MCF 10A (cell line): ENCODE results near the gene CARS1. TPM values are rescaled to one million over a fixed set of nuclear protein-coding genes. Genes with fewer than 3 reads are reported as not detected.

ENCODE experiments used
- BruUV-seq: library from RNA; stranded (reverse); fragments of 400-500 nt; replicated peaks from 2 replicates; lab custom pipeline; 2021; lab: Mats Ljungman, UMichigan
- CTCF ChIA-PET: fragments of 300-600 bp; sonication (Branson Sonifier 250); formaldehyde crosslinking; extraction: SDS; loops from one replicate; lab custom pipeline; 2021; ENCODE audit warnings: antibody characterized with exemption, inconsistent platforms; lab: Yijun Ruan, JAX
- POLR2A ChIA-PET: fragments of 300-600, 350-650 bp; sonication (Branson Sonifier 250); formaldehyde crosslinking; extraction: SDS; loops from one replicate; lab custom pipeline; 2020; ENCODE audit warnings: antibody characterized with exemption, inconsistent platforms; lab: Yijun Ruan, JAX
- DNase-seq: peaks from one replicate; pipeline ENCODE4 v3.0.0-alpha.2; 2018; ENCODE audit not compliant: unreplicated experiment
- H3K27ac Mint-ChIP-seq: one replicate; pipeline ENCODE4 v1.8.0; 2022; ENCODE audit warnings: mild to moderate bottlenecking, low read depth, mixed read lengths; ENCODE audit not compliant: unreplicated experiment
- H3K27me3 Mint-ChIP-seq: one replicate; pipeline ENCODE4 v1.8.0; 2022; ENCODE audit warnings: mixed read lengths; ENCODE audit not compliant: insufficient read depth, unreplicated experiment
- H3K36me3 Mint-ChIP-seq: one replicate; pipeline ENCODE4 v1.8.0; 2022; ENCODE audit warnings: mild to moderate bottlenecking, moderate library complexity, mixed read lengths; ENCODE audit not compliant: insufficient read depth, unreplicated experiment
- H3K4me1 Mint-ChIP-seq: one replicate; pipeline ENCODE4 v1.8.0; 2022; ENCODE audit warnings: mixed read lengths; ENCODE audit not compliant: insufficient read depth, unreplicated experiment
- H3K4me3 Mint-ChIP-seq: one replicate; pipeline ENCODE4 v1.8.0; 2022; ENCODE audit warnings: mild to moderate bottlenecking, moderate library complexity, mixed read lengths; ENCODE audit not compliant: unreplicated experiment
- H3K9me3 Mint-ChIP-seq: one replicate; pipeline ENCODE4 v1.8.0; 2022; ENCODE audit warnings: mixed read lengths; ENCODE audit not compliant: unreplicated experiment
- CTCF ChIP-seq: fragments of 200-600 bp; IDR thresholded peaks from one replicate; pipeline ENCODE4 v1.8.0; 2022; ENCODE audit warnings: antibody characterized with exemption, mild to moderate bottlenecking; ENCODE audit not compliant: unreplicated experiment
- intact Hi-C: fragments of 100-400 bp; cut with micrococcal nuclease; formaldehyde crosslinking; loops from 2 replicates; pipeline ENCODE4 v1.14.1; 2022
- total RNA-seq: library from RNA; stranded (reverse); gene quantifications from 2 replicates; pipeline ENCODE4 v1.2.3, GENCODE V29; 2022

Gene CARS1
- total RNA-seq, 1 experiment from 2014 or later: 150 TPM

- H3K4me1 Mint-ChIP-seq: peaks cover 15% of the 10 kb centered on the region
- intact Hi-C loops: no loop called here
- no peaks in the 10 kb centered on the region for H3K27me3 Mint-ChIP-seq
- ChIA-PET POLR2A (no interaction called here), CTCF (interaction anchor here (0.5 to 0.9 kb wide), 3 partner anchors 50 to 515 kb away, joined by 3 to 4 read pairs (median 4); no protein-coding TSS in a partner anchor)
- no peak overlapping the region for H3K4me3 Mint-ChIP-seq
- DNase-seq: no peak
- H3K9me3 Mint-ChIP-seq: no peaks in the 10 kb centered on the region
- TSS peak; percentile 24 for BruUV-seq
- no peak overlapping the region for H3K27ac Mint-ChIP-seq
- H3K36me3 Mint-ChIP-seq: peaks cover 89% of the 10 kb centered on the region
- no peak for TF ChIP-seq CTCF
Measured at GRCh38 chr11:3099178-3099577, 42.0 kb upstream of the CARS1 start.

DNA sequence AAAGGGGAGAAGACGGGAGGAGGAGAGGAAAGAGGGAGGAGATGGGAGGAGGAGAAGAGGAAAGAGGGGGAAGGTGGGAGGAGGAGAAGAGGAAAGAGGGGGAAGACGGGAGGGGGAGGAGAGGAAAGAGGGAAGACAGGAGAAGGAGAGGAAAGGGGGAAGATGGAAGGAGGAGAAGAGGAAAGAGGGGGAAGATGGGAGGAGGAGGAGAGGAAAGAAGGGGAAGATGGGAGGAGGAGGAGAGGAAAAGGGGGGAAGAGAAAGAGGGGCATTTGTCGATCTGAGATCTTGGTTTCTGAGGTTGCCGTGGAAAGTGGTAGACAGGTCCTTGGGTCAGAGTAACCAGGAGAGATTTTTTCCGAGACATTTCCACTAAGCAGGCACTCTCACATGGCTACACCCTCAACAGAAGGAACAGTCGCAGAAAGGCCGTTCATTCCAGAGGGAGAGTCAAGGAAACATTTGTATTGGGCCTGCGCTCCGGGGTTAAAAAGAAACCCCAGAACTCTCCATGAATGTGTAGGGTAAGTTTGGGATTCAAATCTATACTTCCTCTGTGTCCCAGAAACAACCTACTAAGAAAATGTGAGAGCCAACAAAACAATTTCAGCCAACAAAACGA is 39.8 kb upstream of the CARS1 start:
- intact Hi-C loops: no loop called here
- no TSS peak for BruUV-seq
- Mint-ChIP-seq H3K27ac (no peak overlapping the region), H3K4me3 (no peak overlapping the region), H3K9me3 (no peaks in the 10 kb centered on the region), H3K36me3 (peaks cover 94% of the 10 kb centered on the region), H3K27me3 (no peaks in the 10 kb centered on the region), H3K4me1 (peaks cover 16% of the 10 kb centered on the region)
- TF ChIP-seq CTCF: no peak
- CTCF ChIA-PET: no interaction called here
- no peak for DNase-seq
- POLR2A ChIA-PET: no interaction called here

GRCh38 chr11:3095712-3096361 is 38.6 kb upstream of the CARS1 start:
- DNase-seq: peak; percentile 73
- no peaks in the 10 kb centered on the region for H3K9me3 Mint-ChIP-seq
- CTCF ChIA-PET: interaction anchor here (0.6 to 12.3 kb wide), 4 partner anchors 47 to 318 kb away, joined by 3 to 160 read pairs (median 4); no protein-coding TSS in a partner anchor
- TF ChIP-seq CTCF: no peak
- intact Hi-C loops: no loop called here
- no peaks in the 10 kb centered on the region for H3K27me3 Mint-ChIP-seq
- H3K36me3 Mint-ChIP-seq: peaks cover 94% of the 10 kb centered on the region
- POLR2A ChIA-PET: no interaction called here
- BruUV-seq: no TSS peak
- H3K27ac Mint-ChIP-seq: peak overlapping the region; percentile 43
- no peak overlapping the region for H3K4me3 Mint-ChIP-seq
- peaks cover 20% of the 10 kb centered on the region for H3K4me1 Mint-ChIP-seq

- no TSS peak for BruUV-seq
- no peak for DNase-seq
- H3K27ac Mint-ChIP-seq: no peak overlapping the region
- no peak for TF ChIP-seq CTCF
- POLR2A ChIA-PET: no interaction called here
- peaks cover 20% of the 10 kb centered on the region for H3K4me1 Mint-ChIP-seq
- H3K36me3 Mint-ChIP-seq: peaks cover 86% of the 10 kb centered on the region
- H3K9me3 Mint-ChIP-seq: no peaks in the 10 kb centered on the region
- CTCF ChIA-PET: interaction anchor here (0.6 to 12.3 kb wide), 3 partner anchors 16 to 96 kb away, joined by 3 to 160 read pairs (median 5); no protein-coding TSS in a partner anchor
- no peak overlapping the region for H3K4me3 Mint-ChIP-seq
- no peaks in the 10 kb centered on the region for H3K27me3 Mint-ChIP-seq
- intact Hi-C loops: no loop called here
Measured at GRCh38 chr11:3094223-3094824, 37.1 kb upstream of the CARS1 start.
